Measurements from ENCODE around the gene CCR2.

CCR2 gene

DNA sequence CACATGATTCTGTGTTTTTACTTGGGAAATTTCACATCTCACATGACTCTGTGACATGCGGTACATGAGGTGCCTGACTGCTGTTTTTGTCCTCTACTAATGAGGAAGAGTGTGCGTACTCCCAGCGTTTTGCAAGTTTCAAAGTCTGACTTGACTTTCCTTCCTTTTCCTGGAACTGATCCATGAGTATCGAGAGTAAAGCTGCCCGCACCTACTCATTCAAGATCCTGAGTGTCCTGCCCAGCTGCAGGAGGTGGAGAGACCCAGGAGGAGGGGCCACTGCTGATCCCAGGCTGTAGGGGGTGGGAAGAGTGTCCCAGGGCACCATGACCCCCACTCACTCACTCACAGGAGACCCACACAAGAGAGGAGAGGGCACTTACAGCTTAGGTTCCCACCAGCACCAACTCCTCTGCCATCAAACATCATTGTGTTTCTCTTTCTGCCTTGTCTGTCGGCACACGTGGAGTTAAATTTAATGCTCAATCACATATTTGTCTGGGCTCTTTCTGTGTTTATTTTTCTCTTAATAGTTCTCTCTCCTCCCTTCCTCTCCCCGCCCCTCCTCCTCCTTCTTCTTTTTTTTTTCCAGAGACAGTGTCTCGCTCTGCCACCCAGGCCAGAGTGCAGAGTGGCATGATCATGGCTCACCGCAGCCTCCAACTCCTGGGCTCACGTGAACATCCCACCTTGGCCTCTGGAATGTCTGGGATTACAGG lies 51.5 kb downstream of the CCR2 start:
- DNase-seq, result no peak

GRCh38 chr3:46406443-46406787 lies 52.5 kb downstream of the CCR2 start:
- no peak for DNase-seq

GRCh38 chr3:46406788-46407611 lies 53.1 kb downstream of the CCR2 start, which contains the start of the genes CCR5AS and CCRL2:
CCR5AS (minus strand) TSS chr3:46407066.
CCRL2 (plus strand) TSS chr3:46407259; CDS start chr3:46408080, 821 bp downstream.
- DNase-seq, result no peak

DNA sequence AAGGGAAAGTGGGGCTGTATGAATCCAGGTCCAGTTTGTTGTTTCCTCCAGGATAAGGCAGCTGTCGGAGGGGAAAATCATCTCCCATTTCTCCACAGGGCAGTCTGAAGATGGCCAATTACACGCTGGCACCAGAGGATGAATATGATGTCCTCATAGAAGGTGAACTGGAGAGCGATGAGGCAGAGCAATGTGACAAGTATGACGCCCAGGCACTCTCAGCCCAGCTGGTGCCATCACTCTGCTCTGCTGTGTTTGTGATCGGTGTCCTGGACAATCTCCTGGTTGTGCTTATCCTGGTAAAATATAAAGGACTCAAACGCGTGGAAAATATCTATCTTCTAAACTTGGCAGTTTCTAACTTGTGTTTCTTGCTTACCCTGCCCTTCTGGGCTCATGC lies 54.1 kb downstream of the CCR2 start:
- no peak for DNase-seq

DNA sequence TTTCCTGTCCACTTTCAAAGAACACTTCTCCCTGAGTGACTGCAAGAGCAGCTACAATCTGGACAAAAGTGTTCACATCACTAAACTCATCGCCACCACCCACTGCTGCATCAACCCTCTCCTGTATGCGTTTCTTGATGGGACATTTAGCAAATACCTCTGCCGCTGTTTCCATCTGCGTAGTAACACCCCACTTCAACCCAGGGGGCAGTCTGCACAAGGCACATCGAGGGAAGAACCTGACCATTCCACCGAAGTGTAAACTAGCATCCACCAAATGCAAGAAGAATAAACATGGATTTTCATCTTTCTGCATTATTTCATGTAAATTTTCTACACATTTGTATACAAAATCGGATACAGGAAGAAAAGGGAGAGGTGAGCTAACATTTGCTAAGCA lies 54.9 kb downstream of the CCR2 start:
- DNase-seq, result no peak

DNA sequence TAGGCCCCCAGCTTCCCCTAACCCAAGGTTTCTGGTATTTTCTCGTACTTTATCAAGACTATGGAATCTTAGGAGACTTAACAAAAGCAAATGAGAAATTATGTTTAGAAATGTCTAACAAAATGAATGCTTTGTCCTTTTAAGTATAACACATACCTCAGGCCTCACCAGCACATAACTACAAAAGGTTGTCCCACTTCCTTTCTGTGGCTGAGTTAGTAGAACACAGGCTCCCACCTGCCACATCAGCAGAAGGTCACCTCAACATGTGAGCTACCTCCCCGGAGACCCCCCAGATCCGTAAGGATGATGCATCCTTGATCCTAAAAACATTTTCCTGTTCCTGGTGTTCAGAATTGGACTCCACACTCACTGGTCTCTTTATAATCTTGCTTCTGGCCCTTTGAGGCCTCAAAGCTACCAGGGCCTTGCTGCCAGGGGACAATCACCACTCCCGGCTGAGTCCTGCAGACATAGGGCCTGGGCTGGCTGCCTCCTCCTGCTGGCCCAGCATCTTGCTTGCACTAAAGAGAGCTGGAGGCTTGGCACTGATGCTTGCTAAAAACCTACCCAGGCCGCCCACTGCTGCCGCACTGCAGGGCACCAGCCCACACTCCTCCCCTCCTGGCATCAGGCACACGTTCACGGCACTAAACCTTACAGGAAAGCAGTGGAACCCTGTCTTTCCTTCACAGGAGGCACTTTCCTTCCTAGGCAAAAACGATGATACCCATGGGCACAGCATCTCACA lies 56.0 kb downstream of the CCR2 start:
- DNase-seq, result no peak

All from NCI-H2081 (cell line).